ENCODE data around the gene PRR35. TPM values are rescaled to one million over a fixed set of nuclear protein-coding genes. Genes with fewer than 3 reads are reported as not detected.
A peak's percentile ranks its signal among the peaks of the same experiment; 100 is the strongest.

PRR35 gene
- total RNA-seq (not detected), polyA plus RNA-seq (not detected), total RNA-seq (0 reads per million in 6 experiments)

- no peak within 1 kb of the TSS for H3K27ac Mint-ChIP-seq
- peak within 1 kb of the TSS in 2 of 10 donors; percentile 10 to 73 for H3K4me3 Mint-ChIP-seq
- no peaks in the 10 kb centered on the region for H3K36me3 Mint-ChIP-seq
- no peaks in the 10 kb centered on the region for H3K9me3 Mint-ChIP-seq
- H3K4me1 Mint-ChIP-seq: no peaks in the 10 kb centered on the region
- peak in 1 of 2 donors; percentile 16 for ATAC-seq
- peaks cover 0 to 9% (median 5%) of the 10 kb centered on the region in 5 donors for H3K27me3 Mint-ChIP-seq
- no peak for DNase-seq
- POLR2A ChIA-PET: no interaction called here
Observed at GRCh38 chr16:560204-560700, at the start of gene PRR35. Gene PRR35, plus strand, starts transcription at chr16:560394. Its CDS starts 2,901 bp downstream, at chr16:563295.

- H3K27ac Mint-ChIP-seq: no peak overlapping the region
Observed at GRCh38 chr16:512802-513201, 47.4 kb upstream of the PRR35 start.

GRCh38 chr16:513950-514349, 46.2 kb upstream of the PRR35 start:
- H3K9me3 Mint-ChIP-seq: no peaks in the 10 kb centered on the region
- no peak overlapping the region for H3K4me3 Mint-ChIP-seq
- H3K27ac Mint-ChIP-seq: peak overlapping the region in 1 of 10 donors; percentile 43
- H3K27me3 Mint-ChIP-seq: no peaks in the 10 kb centered on the region
- no peak for DNase-seq
- H3K4me1 Mint-ChIP-seq: no peaks in the 10 kb centered on the region
- no peak for ATAC-seq
- peaks cover 0 to 4% (median 0%) of the 10 kb centered on the region in 3 donors for H3K36me3 Mint-ChIP-seq
- POLR2A ChIA-PET: no interaction called here

More at GRCh38 chr16:512802-513201, 47.4 kb upstream of the PRR35 start:
- Mint-ChIP-seq H3K4me3 (no peak overlapping the region), H3K36me3 (peaks cover 0 to 4% (median 0%) of the 10 kb centered on the region in 3 donors), H3K9me3 (no peaks in the 10 kb centered on the region), H3K27me3 (no peaks in the 10 kb centered on the region), H3K4me1 (no peaks in the 10 kb centered on the region)
- DNase-seq (peak in 1 of 10 donors; percentile 34), ATAC-seq (no peak)
- POLR2A ChIA-PET: no interaction called here

- no peak for DNase-seq
- Mint-ChIP-seq H3K4me1 (no peaks in the 10 kb centered on the region), H3K9me3 (no peaks in the 10 kb centered on the region), H3K27me3 (no peaks in the 10 kb centered on the region), H3K4me3 (no peak overlapping the region), H3K27ac (no peak overlapping the region), H3K36me3 (peaks cover 0 to 4% (median 0%) of the 10 kb centered on the region in 3 donors)
- ATAC-seq: no peak
- POLR2A ChIA-PET: no interaction called here
Observed at GRCh38 chr16:515175-515938, 44.8 kb upstream of the PRR35 start.

- peaks cover 0 to 4% (median 0%) of the 10 kb centered on the region in 3 donors for H3K36me3 Mint-ChIP-seq
- POLR2A ChIA-PET: no interaction called here
- H3K27me3 Mint-ChIP-seq: no peaks in the 10 kb centered on the region
- DNase-seq (peak in 1 of 10 donors; percentile 54), ATAC-seq (no peak)
- H3K4me1 Mint-ChIP-seq: no peaks in the 10 kb centered on the region
- H3K4me3 Mint-ChIP-seq: no peak overlapping the region
- H3K9me3 Mint-ChIP-seq: no peaks in the 10 kb centered on the region
- no peak overlapping the region for H3K27ac Mint-ChIP-seq
Observed at GRCh38 chr16:515939-516226, 44.3 kb upstream of the PRR35 start.

- H3K4me3 Mint-ChIP-seq: no peak overlapping the region
- POLR2A ChIA-PET: no interaction called here
Observed at GRCh38 chr16:516301-516700, 43.9 kb upstream of the PRR35 start.

GRCh38 chr16:518858-519257, 41.3 kb upstream of the PRR35 start:
- H3K27me3 Mint-ChIP-seq: no peaks in the 10 kb centered on the region
- POLR2A ChIA-PET: interaction anchor here (0.8 kb wide), 1 partner anchor 154 kb away, joined by 3 read pairs; no protein-coding TSS in a partner anchor
- no peaks in the 10 kb centered on the region for H3K9me3 Mint-ChIP-seq
- H3K27ac Mint-ChIP-seq: no peak overlapping the region
- H3K4me3 Mint-ChIP-seq: no peak overlapping the region
- DNase-seq: no peak
- H3K4me1 Mint-ChIP-seq: peaks cover 0 to 2% (median 0%) of the 10 kb centered on the region in 4 donors
- no peak for ATAC-seq
- H3K36me3 Mint-ChIP-seq: peaks cover 0 to 2% (median 0%) of the 10 kb centered on the region in 3 donors

More at GRCh38 chr16:516301-516700, 43.9 kb upstream of the PRR35 start:
- peaks cover 0 to 4% (median 0%) of the 10 kb centered on the region in 3 donors for H3K36me3 Mint-ChIP-seq
- DNase-seq (no peak), ATAC-seq (no peak)
- H3K27me3 Mint-ChIP-seq: no peaks in the 10 kb centered on the region
- H3K9me3 Mint-ChIP-seq: no peaks in the 10 kb centered on the region
- H3K27ac Mint-ChIP-seq: no peak overlapping the region
- H3K4me1 Mint-ChIP-seq: no peaks in the 10 kb centered on the region

- Mint-ChIP-seq H3K4me1 (peaks cover 0 to 4% (median 0%) of the 10 kb centered on the region in 4 donors), H3K36me3 (peaks cover 0 to 2% (median 0%) of the 10 kb centered on the region in 3 donors), H3K27me3 (no peaks in the 10 kb centered on the region), H3K27ac (peak overlapping the region in 1 of 10 donors; percentile 24), H3K4me3 (no peak overlapping the region), H3K9me3 (no peaks in the 10 kb centered on the region)
- DNase-seq (no peak), ATAC-seq (no peak)
- POLR2A ChIA-PET: no interaction called here
Observed at GRCh38 chr16:519425-519824, 40.8 kb upstream of the PRR35 start.

- no peak for DNase-seq
- Mint-ChIP-seq H3K4me1 (peaks cover 0 to 4% (median under 1%) of the 10 kb centered on the region in 4 donors), H3K4me3 (no peak overlapping the region), H3K27ac (no peak overlapping the region), H3K27me3 (no peaks in the 10 kb centered on the region), H3K36me3 (peaks cover 0 to 2% (median 0%) of the 10 kb centered on the region in 3 donors), H3K9me3 (no peaks in the 10 kb centered on the region)
- POLR2A ChIA-PET: no interaction called here
- no peak for ATAC-seq
Observed at GRCh38 chr16:519841-520687, 40.1 kb upstream of the PRR35 start.

- Mint-ChIP-seq H3K9me3 (no peaks in the 10 kb centered on the region), H3K4me3 (no peak overlapping the region), H3K27me3 (no peaks in the 10 kb centered on the region), H3K27ac (no peak overlapping the region), H3K4me1 (peaks cover 3 to 10% (median 8%) of the 10 kb centered on the region in 4 donors), H3K36me3 (peaks cover 0 to 2% (median 0%) of the 10 kb centered on the region in 3 donors)
- no peak for DNase-seq
- POLR2A ChIA-PET: no interaction called here
- ATAC-seq: no peak
Observed at GRCh38 chr16:520847-521246, 39.3 kb upstream of the PRR35 start.

- Mint-ChIP-seq H3K9me3 (no peaks in the 10 kb centered on the region), H3K4me1 (peaks cover 4 to 18% (median 14%) of the 10 kb centered on the region in 4 donors), H3K4me3 (no peak overlapping the region), H3K27me3 (no peaks in the 10 kb centered on the region), H3K27ac (no peak overlapping the region), H3K36me3 (no peaks in the 10 kb centered on the region)
- no peak for ATAC-seq
- DNase-seq: no peak
- POLR2A ChIA-PET: no interaction called here
Observed at GRCh38 chr16:521381-522210, 38.6 kb upstream of the PRR35 start.

GRCh38 chr16:522320-523096, 37.7 kb upstream of the PRR35 start:
- Mint-ChIP-seq H3K4me1 (peaks cover 5 to 19% (median 17%) of the 10 kb centered on the region in 4 donors), H3K27ac (peak overlapping the region in 2 of 10 donors; percentile 7 to 61), H3K4me3 (peak overlapping the region in 2 of 10 donors; percentile 10 to 50), H3K9me3 (no peaks in the 10 kb centered on the region), H3K36me3 (no peaks in the 10 kb centered on the region), H3K27me3 (no peaks in the 10 kb centered on the region)
- DNase-seq (no peak), ATAC-seq (no peak)
- POLR2A ChIA-PET: no interaction called here
